HepG2 (cell line): Measurements from ENCODE around the gene SND1. TPM values are rescaled to one million over a fixed set of nuclear protein-coding genes. Genes with fewer than 3 reads are reported as not detected.

Experiments used
- ATAC-seq: fragments of 200-7000 bp; cut with Tn5 transposase; 3 replicates; pipeline ENCODE4 v1.9.1; 2020; ENCODE audit warnings: mild to moderate bottlenecking, moderate library complexity
- BruUV-seq: library from RNA; stranded (reverse); fragments of 400-500 nt; replicated peaks from 2 replicates; lab custom pipeline; 2021; lab: Mats Ljungman, UMichigan
- CTCF ChIA-PET: fragments of 300-600 bp; formaldehyde crosslinking; extraction: SDS; loops from one replicate; lab custom pipeline; 2021; ENCODE audit warnings: low total read pairs, inconsistent platforms, low intra/inter-chr PET ratio; lab: Yijun Ruan, JAX
- POLR2A ChIA-PET: fragments of 350-600 bp; sonication (Branson Sonifier 250); formaldehyde crosslinking; loops from one replicate; lab custom pipeline; 2020; ENCODE audit warnings: antibody characterized with exemption, inconsistent platforms; lab: Yijun Ruan, JAX
- DNase-seq: peaks from one replicate; pipeline ENCODE4 v3.0.0-alpha.2; 2015; ENCODE audit warnings: low spot score
- FAIRE-seq: peaks from 3 replicates; lab custom pipeline; 2011; peaks lifted over from hg19 to GRCh38; lab: Jason Lieb, UNC
- H2AFZ ChIP-seq: one replicate; pipeline ENCODE4 v1.6.1; 2011; ENCODE audit warnings: low read length, inconsistent platforms
- H3K27ac ChIP-seq: fragments of 300-600 bp; 3 replicates; pipeline ENCODE4 v1.8.0; 2011; ENCODE audit warnings: mixed run types, mild to moderate bottlenecking, mixed read lengths, low read length, inconsistent platforms; ENCODE audit not compliant: insufficient read depth; ENCODE audit errors: extremely low read length
- H3K27me3 ChIP-seq, 2 experiments: fragments of 200-600 bp in 1 of 2; 2 replicates in 1 of 2; 3 replicates in 1 of 2; pipeline versions ENCODE4 v1.6.0 to v1.8.0; 2011; ENCODE audit warnings: low read length in 2 of 2, mild to moderate bottlenecking in 2 of 2, moderate library complexity in 2 of 2, inconsistent platforms in 1 of 2; ENCODE audit not compliant: insufficient read depth in 2 of 2, control insufficient read depth in 1 of 2
- H3K36me3 ChIP-seq, 2 experiments: fragments of 200-600 bp in 1 of 2; replicated peaks in 1 of 2; 2 replicates in 1 of 2; 3 replicates in 1 of 2; pipeline versions ENCODE4 v1.5.1 to v1.8.0; 2011; ENCODE audit warnings: low read length in 2 of 2, inconsistent platforms in 1 of 2; ENCODE audit not compliant: insufficient read depth in 2 of 2, control insufficient read depth in 1 of 2
- H3K4me1 ChIP-seq: 2 replicates; pipeline ENCODE4 v1.5.1; 2012; ENCODE audit warnings: low read length, inconsistent platforms; ENCODE audit not compliant: insufficient read depth
- H3K4me2 ChIP-seq: 2 replicates; pipeline ENCODE4 v1.6.0; 2011; ENCODE audit warnings: low read depth, low read length, inconsistent platforms
- H3K4me3 ChIP-seq, 3 experiments: fragments of 200-600 bp in 1 of 3; sonication (generic), shearing (Covaris generic) in 1 of 3; replicated peaks in 1 of 3; 2 replicates each; pipeline ENCODE4 v1.5.1; 2011 to 2016; ENCODE audit warnings: low read length in 3 of 3, inconsistent platforms in 2 of 3, low read depth in 2 of 3, mild to moderate bottlenecking in 2 of 3, control low read depth in 1 of 3, mixed read lengths in 1 of 3; ENCODE audit not compliant: insufficient read depth in 1 of 3
- H3K79me2 ChIP-seq: one replicate; pipeline ENCODE4 v1.6.1; 2011; ENCODE audit warnings: low read length, inconsistent platforms; ENCODE audit not compliant: insufficient read depth
- H3K9ac ChIP-seq: 2 replicates; pipeline ENCODE4 v1.6.0; 2011; ENCODE audit warnings: mild to moderate bottlenecking, low read depth, low read length, inconsistent platforms; ENCODE audit not compliant: insufficient read depth
- H3K9me3 ChIP-seq: 2 replicates; pipeline ENCODE4 v1.5.1; 2012; ENCODE audit warnings: mild to moderate bottlenecking, low read length
- H4K20me1 ChIP-seq: 2 replicates; pipeline ENCODE4 v1.6.0; 2011; ENCODE audit warnings: inconsistent platforms, mild to moderate bottlenecking, low read length, moderate library complexity; ENCODE audit not compliant: insufficient read depth
- ATRX ChIP-seq: sonication (generic); formaldehyde crosslinking; IDR thresholded peaks from 2 replicates; pipeline ENCODE4 v1.4.0; 2020; ENCODE audit warnings: missing genetic modification reagents, borderline replicate concordance
- CEBPG ChIP-seq: IDR thresholded peaks from 2 replicates; pipeline ENCODE4 v1.6.1; 2016
- CENPX ChIP-seq: sonication (generic); formaldehyde crosslinking; IDR thresholded peaks from 2 replicates; pipeline ENCODE4 v1.9.0; 2021; ENCODE audit warnings: mild to moderate bottlenecking, missing genetic modification reagents, moderate library complexity
- GTF3A ChIP-seq: sonication (generic); formaldehyde crosslinking; conservative IDR thresholded peaks from 2 replicates; pipeline ENCODE4 v1.4.0; 2020; ENCODE audit warnings: mild to moderate bottlenecking, missing genetic modification reagents
- HNRNPK ChIP-seq: fragments of 200-400 bp; formaldehyde crosslinking; IDR thresholded peaks from 2 replicates; pipeline ENCODE4 v1.6.1; 2018; ENCODE audit warnings: low read length, low read depth, moderate library complexity, mild to moderate bottlenecking; ENCODE audit not compliant: poor library complexity, severe bottlenecking
- JDP2 ChIP-seq: sonication (generic); formaldehyde crosslinking; IDR thresholded peaks from 2 replicates; pipeline ENCODE4 v1.8.1; 2022; ENCODE audit warnings: missing genetic modification reagents, borderline replicate concordance
- KDM1A ChIP-seq: IDR thresholded peaks from 2 replicates; pipeline ENCODE4 v1.6.1; 2016; ENCODE audit warnings: missing compliant biosample characterization
- MXI1 ChIP-seq: IDR thresholded peaks from 3 replicates; pipeline ENCODE4 v1.6.1; 2012; ENCODE audit warnings: low read depth, low read length, inconsistent platforms, borderline replicate concordance
- ONECUT2 ChIP-seq: sonication (generic); formaldehyde crosslinking; IDR thresholded peaks from 2 replicates; pipeline ENCODE4 v1.4.0; 2020; ENCODE audit warnings: missing genetic modification reagents
- RXRA ChIP-seq: sonication (generic); formaldehyde crosslinking; IDR thresholded peaks from 2 replicates; pipeline ENCODE4 v1.5.1; 2020; ENCODE audit warnings: missing genetic modification reagents
- SAFB2 ChIP-seq: sonication (generic); formaldehyde crosslinking; IDR thresholded peaks from 2 replicates; pipeline ENCODE4 v1.5.1; 2020; ENCODE audit warnings: missing genetic modification reagents, low read depth, mild to moderate bottlenecking, borderline replicate concordance
- SP2 ChIP-seq: sonication (generic); formaldehyde crosslinking; IDR thresholded peaks from 2 replicates; pipeline ENCODE4 v1.5.1; 2020; ENCODE audit warnings: mild to moderate bottlenecking, missing genetic modification reagents
- TCF12 ChIP-seq, 2 experiments: fragments of 450-650 bp in 1 of 2; sonication (generic) in 1 of 2; formaldehyde crosslinking in 1 of 2; IDR thresholded peaks; 2 replicates each; pipeline versions ENCODE4 v1.6.1 to v1.8.0; 2017 to 2022; ENCODE audit warnings: antibody characterized with exemption in 1 of 2, mild to moderate bottlenecking in 1 of 2, missing genetic modification reagents in 1 of 2, moderate library complexity in 1 of 2
- XBP1 ChIP-seq: sonication (generic); formaldehyde crosslinking; IDR thresholded peaks from 2 replicates; pipeline ENCODE4 v1.5.0; 2020; ENCODE audit warnings: missing genetic modification reagents
- ZNF335 ChIP-seq: sonication (generic); formaldehyde crosslinking; IDR thresholded peaks from 2 replicates; pipeline ENCODE4 v1.4.0; 2020; ENCODE audit warnings: missing genetic modification reagents
- ZNF749 ChIP-seq: sonication (generic); formaldehyde crosslinking; IDR thresholded peaks from 2 replicates; pipeline ENCODE4 v1.8.0; 2022; ENCODE audit warnings: mild to moderate bottlenecking, missing genetic modification reagents, moderate library complexity, borderline replicate concordance
- WGBS: methylation state at CpG from one replicate; pipeline ENCODE4 v1.1.6; 2017; ENCODE audit warnings: low lambda C conversion rate; 5-methylcytosine and 5-hydroxymethylcytosine counted together
- in situ Hi-C: cut with HindIII; loops from 2 replicates; pipeline ENCODE4 v1.10.0; 2017; ENCODE audit warnings: low pct_unique_long_range_greater_than_20kb; ENCODE audit not compliant: extremely low pct_ligation_motif_present
- intact Hi-C: fragments of 100-400 bp; cut with micrococcal nuclease; formaldehyde crosslinking; loops from one replicate; pipeline ENCODE4 v1.10.0; 2022; ENCODE audit not compliant: unreplicated experiment
- polyA plus RNA-seq, 8 experiments: library from polyadenylated mRNA; depleted of rRNA in 3 of 8; stranded (reverse) in 7 of 8; unstranded in 1 of 8; fragments of >200 nt; fragmentation: Illumina TruSeq in 4 of 8; extraction: Trizol in 4 of 8; gene quantifications; 2 replicates each; pipeline versions ENCODE4 v1.2.1 to v1.2.3, GENCODE V29; 2011 to 2016; ENCODE audit warnings: low read depth in 4 of 8, missing spikeins in 1 of 8, mixed read lengths in 1 of 8; ENCODE audit not compliant: insufficient read depth in 1 of 8
- total RNA-seq, 5 experiments: library from RNA; depleted of rRNA; stranded (reverse); fragments of >200 nt; fragmentation: Illumina TruSeq; extraction: Trizol; gene quantifications; 2 replicates each; pipeline ENCODE4 v1.2.3, GENCODE V29; 2016; ENCODE audit warnings: low read depth in 1 of 5
- TF ChIP-seq, protein P1 (sequence below): sonication (generic); formaldehyde crosslinking; IDR thresholded peaks from 2 replicates; pipeline ENCODE4 v1.4.0; 2020; ENCODE audit warnings: mild to moderate bottlenecking, missing genetic modification reagents
- TF ChIP-seq, protein P2 (sequence below): sonication (generic); formaldehyde crosslinking; conservative IDR thresholded peaks from 2 replicates; pipeline ENCODE4 v1.5.0; 2020; ENCODE audit warnings: missing genetic modification reagents
- TF ChIP-seq, protein P3 (sequence below), 2 experiments: IDR thresholded peaks; 2 replicates each; pipeline ENCODE4 v1.6.1; 2011 to 2012; ENCODE audit warnings: low read length in 2 of 2, borderline replicate concordance in 1 of 2, low read depth in 1 of 2, mild to moderate bottlenecking in 1 of 2, moderate library complexity in 1 of 2

Gene SND1
- total and polyA plus RNA-seq, 2 of the 13 experiments (the other 11 are each of a cell fraction or from before 2014, with no cell fraction given) = 110 to 182 TPM

DNA sequence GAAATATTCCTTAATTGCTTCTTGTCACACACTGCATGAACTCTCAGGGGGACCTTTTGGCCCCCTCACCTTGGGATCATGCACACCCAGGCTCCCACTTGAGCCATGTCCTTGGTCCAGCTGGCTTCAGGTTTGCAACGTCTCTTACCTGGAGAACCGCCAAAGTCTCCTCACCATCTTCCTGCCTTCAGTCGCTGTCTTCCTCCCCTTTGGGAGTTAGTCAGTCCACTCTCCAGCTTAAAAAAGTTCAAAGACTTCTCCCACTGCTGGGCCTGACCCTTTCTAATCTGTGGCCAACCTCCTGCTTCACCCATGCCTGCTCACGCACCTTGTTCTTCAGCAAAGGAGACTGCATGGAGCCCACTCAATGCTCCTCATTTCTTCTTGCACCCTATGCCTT, 461.8 kb downstream of the SND1 start (continued):
- no peak for TF ChIP-seq JDP2 (CRISPR knock-in tag)
- no peak for TF ChIP-seq TCF12 (IDR thresholded peaks at IDR 0.05)
- TF ChIP-seq TCF12 (CRISPR knock-in tag; IDR thresholded peaks at IDR 0.05) = no peak
- no peak for TF ChIP-seq ATRX (CRISPR knock-in tag)
- TF ChIP-seq ZNF335 (CRISPR knock-in tag) = no peak

DNA sequence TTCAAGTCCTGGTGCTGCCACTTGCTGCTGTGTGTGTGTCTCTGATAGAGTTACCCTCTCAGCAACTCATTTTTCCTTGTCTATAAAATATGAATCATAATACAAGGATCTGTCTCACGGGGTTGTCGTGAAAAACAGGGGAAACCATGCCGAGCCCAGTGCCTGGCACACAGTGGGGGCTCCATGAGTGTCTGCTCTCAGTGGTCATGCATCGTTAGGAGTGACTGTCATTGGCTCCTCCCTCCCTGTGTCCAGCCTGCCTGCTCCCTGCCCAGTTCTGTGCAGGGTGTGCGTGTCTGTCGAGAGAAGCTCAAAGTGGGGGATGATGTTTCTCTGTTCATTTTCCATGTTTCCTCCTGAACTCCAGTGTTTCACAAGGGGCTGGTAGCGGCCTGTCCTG, 462.8 kb downstream of the SND1 start:
- ChIA-PET POLR2A (no interaction called here), CTCF (no interaction called here)
- Histone ChIP-seq H3K9me3 (no peaks in the 10 kb centered on the region), H4K20me1 (no peaks in the 10 kb centered on the region), H2AFZ (no peak overlapping the region), H3K4me1 (peaks cover 10% of the 10 kb centered on the region), H3K79me2 (no peaks in the 10 kb centered on the region), H3K27ac (no peak overlapping the region), H3K36me3 (no peaks in the 10 kb centered on the region), H3K4me3 (no peak overlapping the region), H3K9ac (no peak overlapping the region), H3K4me2 (no peak overlapping the region), H3K27me3 (peaks cover 7 to 74% of the 10 kb centered on the region in 2 experiments)
- DNase-seq (no peak), ATAC-seq (no peak), FAIRE-seq (no peak)
- WGBS = 42% methylated on average over 7 of the region's 7 CpGs
- TF ChIP-seq HNRNPK (no peak), KDM1A (no peak), ONECUT2 (CRISPR knock-in tag) (no peak), CEBPG (CRISPR knock-in tag) (no peak), MXI1 (no peak), SP2 (CRISPR knock-in tag) (no peak), RXRA (CRISPR knock-in tag) (no peak), XBP1 (CRISPR knock-in tag) (no peak), SAFB2 (no peak), CENPX (CRISPR knock-in tag) (no peak), ZNF749 (CRISPR knock-in tag) (no peak), GTF3A (CRISPR knock-in tag) (no peak)
- TF ChIP-seq, protein P1, sequence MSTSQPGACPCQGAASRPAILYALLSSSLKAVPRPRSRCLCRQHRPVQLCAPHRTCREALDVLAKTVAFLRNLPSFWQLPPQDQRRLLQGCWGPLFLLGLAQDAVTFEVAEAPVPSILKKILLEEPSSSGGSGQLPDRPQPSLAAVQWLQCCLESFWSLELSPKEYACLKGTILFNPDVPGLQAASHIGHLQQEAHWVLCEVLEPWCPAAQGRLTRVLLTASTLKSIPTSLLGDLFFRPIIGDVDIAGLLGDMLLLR (CRISPR knock-in tag) = no peak
- TF ChIP-seq, protein P2, sequence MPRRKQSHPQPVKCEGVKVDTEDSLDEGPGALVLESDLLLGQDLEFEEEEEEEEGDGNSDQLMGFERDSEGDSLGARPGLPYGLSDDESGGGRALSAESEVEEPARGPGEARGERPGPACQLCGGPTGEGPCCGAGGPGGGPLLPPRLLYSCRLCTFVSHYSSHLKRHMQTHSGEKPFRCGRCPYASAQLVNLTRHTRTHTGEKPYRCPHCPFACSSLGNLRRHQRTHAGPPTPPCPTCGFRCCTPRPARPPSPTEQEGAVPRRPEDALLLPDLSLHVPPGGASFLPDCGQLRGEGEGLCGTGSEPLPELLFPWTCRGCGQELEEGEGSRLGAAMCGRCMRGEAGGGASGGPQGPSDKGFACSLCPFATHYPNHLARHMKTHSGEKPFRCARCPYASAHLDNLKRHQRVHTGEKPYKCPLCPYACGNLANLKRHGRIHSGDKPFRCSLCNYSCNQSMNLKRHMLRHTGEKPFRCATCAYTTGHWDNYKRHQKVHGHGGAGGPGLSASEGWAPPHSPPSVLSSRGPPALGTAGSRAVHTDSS (CRISPR knock-in tag) = no peak
- TF ChIP-seq, protein P3, sequence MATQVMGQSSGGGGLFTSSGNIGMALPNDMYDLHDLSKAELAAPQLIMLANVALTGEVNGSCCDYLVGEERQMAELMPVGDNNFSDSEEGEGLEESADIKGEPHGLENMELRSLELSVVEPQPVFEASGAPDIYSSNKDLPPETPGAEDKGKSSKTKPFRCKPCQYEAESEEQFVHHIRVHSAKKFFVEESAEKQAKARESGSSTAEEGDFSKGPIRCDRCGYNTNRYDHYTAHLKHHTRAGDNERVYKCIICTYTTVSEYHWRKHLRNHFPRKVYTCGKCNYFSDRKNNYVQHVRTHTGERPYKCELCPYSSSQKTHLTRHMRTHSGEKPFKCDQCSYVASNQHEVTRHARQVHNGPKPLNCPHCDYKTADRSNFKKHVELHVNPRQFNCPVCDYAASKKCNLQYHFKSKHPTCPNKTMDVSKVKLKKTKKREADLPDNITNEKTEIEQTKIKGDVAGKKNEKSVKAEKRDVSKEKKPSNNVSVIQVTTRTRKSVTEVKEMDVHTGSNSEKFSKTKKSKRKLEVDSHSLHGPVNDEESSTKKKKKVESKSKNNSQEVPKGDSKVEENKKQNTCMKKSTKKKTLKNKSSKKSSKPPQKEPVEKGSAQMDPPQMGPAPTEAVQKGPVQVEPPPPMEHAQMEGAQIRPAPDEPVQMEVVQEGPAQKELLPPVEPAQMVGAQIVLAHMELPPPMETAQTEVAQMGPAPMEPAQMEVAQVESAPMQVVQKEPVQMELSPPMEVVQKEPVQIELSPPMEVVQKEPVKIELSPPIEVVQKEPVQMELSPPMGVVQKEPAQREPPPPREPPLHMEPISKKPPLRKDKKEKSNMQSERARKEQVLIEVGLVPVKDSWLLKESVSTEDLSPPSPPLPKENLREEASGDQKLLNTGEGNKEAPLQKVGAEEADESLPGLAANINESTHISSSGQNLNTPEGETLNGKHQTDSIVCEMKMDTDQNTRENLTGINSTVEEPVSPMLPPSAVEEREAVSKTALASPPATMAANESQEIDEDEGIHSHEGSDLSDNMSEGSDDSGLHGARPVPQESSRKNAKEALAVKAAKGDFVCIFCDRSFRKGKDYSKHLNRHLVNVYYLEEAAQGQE (IDR thresholded peaks at IDR 0.05; ENCODE audit: borderline replicate concordance in 1 of 2, low read depth in 1 of 2, low read length in 2 of 2) = no peak
- in situ Hi-C loops (no loop called here), intact Hi-C loops (no loop called here)
- no TSS peak for BruUV-seq
